Measurements from ENCODE around the gene EPSTI1.
A peak's percentile ranks its signal among the peaks of the same experiment; 100 is the strongest.

DNA sequence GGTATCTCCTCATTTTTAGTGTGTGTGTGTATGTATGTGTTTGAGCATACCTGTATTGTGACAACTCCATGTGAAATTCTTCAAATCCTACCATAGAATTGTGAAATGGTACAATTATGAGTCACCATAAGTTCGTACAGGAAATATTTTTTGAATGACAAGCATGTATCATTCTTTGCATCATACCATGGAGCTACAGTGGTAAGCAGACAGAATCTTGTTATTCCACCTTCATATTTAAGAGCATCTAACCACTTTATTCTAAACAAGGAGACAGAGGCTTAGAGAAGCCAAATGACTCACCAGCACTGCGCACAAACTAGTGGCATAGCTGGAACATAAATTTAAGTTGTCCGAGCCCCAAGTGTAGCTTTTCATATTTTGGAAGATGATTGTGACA, 4.5 kb upstream of the EPSTI1 start:
- TF ChIP-seq GABPA (IDR thresholded peaks at IDR 0.05; ENCODE audit: low read depth), result no peak
- no peak for TF ChIP-seq POLR2AphosphoS5 (IDR thresholded peaks at IDR 0.05; ENCODE audit: low read depth, low read length)
- TF ChIP-seq NRF1 (IDR thresholded peaks at IDR 0.05; ENCODE audit: low read depth, low read length), result no peak
- TF ChIP-seq, protein P1, sequence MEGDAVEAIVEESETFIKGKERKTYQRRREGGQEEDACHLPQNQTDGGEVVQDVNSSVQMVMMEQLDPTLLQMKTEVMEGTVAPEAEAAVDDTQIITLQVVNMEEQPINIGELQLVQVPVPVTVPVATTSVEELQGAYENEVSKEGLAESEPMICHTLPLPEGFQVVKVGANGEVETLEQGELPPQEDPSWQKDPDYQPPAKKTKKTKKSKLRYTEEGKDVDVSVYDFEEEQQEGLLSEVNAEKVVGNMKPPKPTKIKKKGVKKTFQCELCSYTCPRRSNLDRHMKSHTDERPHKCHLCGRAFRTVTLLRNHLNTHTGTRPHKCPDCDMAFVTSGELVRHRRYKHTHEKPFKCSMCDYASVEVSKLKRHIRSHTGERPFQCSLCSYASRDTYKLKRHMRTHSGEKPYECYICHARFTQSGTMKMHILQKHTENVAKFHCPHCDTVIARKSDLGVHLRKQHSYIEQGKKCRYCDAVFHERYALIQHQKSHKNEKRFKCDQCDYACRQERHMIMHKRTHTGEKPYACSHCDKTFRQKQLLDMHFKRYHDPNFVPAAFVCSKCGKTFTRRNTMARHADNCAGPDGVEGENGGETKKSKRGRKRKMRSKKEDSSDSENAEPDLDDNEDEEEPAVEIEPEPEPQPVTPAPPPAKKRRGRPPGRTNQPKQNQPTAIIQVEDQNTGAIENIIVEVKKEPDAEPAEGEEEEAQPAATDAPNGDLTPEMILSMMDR (IDR thresholded peaks at IDR 0.05), result no peak
- TF ChIP-seq, protein P2, sequence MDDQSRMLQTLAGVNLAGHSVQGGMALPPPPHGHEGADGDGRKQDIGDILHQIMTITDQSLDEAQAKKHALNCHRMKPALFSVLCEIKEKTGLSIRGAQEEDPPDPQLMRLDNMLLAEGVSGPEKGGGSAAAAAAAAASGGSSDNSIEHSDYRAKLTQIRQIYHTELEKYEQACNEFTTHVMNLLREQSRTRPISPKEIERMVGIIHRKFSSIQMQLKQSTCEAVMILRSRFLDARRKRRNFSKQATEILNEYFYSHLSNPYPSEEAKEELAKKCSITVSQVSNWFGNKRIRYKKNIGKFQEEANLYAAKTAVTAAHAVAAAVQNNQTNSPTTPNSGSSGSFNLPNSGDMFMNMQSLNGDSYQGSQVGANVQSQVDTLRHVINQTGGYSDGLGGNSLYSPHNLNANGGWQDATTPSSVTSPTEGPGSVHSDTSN (IDR thresholded peaks at IDR 0.05), result peak; percentile 64
- no peak for TF ChIP-seq FOXM1 (IDR thresholded peaks at IDR 0.05; ENCODE audit: low read depth)
- TF ChIP-seq RFX5 (IDR thresholded peaks at IDR 0.05; ENCODE audit: low read length), result no peak
- TF ChIP-seq RAD21 (IDR thresholded peaks at IDR 0.05; ENCODE audit: low read length), result no peak
- no peak for TF ChIP-seq CHD2 (IDR thresholded peaks at IDR 0.05; ENCODE audit: low read length, partially characterized antibody)
- no peak for TF ChIP-seq MXI1 (IDR thresholded peaks at IDR 0.05; ENCODE audit: low read depth, low read length)
- TF ChIP-seq FOXJ3 (CRISPR knock-in tag; IDR thresholded peaks at IDR 0.05), result no peak
- TF ChIP-seq, protein P3, sequence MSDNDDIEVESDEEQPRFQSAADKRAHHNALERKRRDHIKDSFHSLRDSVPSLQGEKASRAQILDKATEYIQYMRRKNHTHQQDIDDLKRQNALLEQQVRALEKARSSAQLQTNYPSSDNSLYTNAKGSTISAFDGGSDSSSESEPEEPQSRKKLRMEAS (IDR thresholded peaks at IDR 0.05; ENCODE audit: low read depth), result no peak
- no peak for TF ChIP-seq TAF1 (IDR thresholded peaks at IDR 0.05; ENCODE audit: borderline replicate concordance, low read depth, low read length)
